Right lobe of liver (tissue), 6 donors: Measurements from ENCODE around the gene COX10. TPM values are rescaled to one million over a fixed set of nuclear protein-coding genes. Genes with fewer than 3 reads are reported as not detected.
A peak's percentile ranks its signal among the peaks of the same experiment; 100 is the strongest.

Experiments used
- ATAC-seq, 4 donors: fragments of 200-7000 bp; cut with Tn5 transposase; one replicate each; pipeline ENCODE4 v1.9.1; 2020; ENCODE audit warnings: mild to moderate bottlenecking in 4 of 4, moderate library complexity in 4 of 4
- DNase-seq, 3 donors: peaks; one replicate each; pipeline ENCODE4 v3.0.0-alpha.2; 2020
- H3K27ac ChIP-seq, 3 donors: fragments of 200-600 bp; one replicate each; pipeline ENCODE4 v1.8.0; 2022
- H3K27me3 ChIP-seq, 2 donors: fragments of 200-600 bp; one replicate each; pipeline ENCODE4 v1.8.0; 2022
- H3K36me3 ChIP-seq, 4 donors: fragments of 200-600 bp; sonication (generic) in 1 of 4; one replicate each; pipeline versions ENCODE4 v1.5.1 to v1.8.0; 2017 to 2022; ENCODE audit warnings: control low read depth in 1 of 4
- H3K4me1 ChIP-seq, 4 donors: fragments of 200-600 bp; sonication (generic) in 1 of 4; one replicate each; pipeline versions ENCODE4 v1.5.1 to v1.8.0; 2017 to 2022; ENCODE audit warnings: control low read depth in 1 of 4
- H3K4me3 ChIP-seq, 3 donors: fragments of 200-600 bp; one replicate each; pipeline ENCODE4 v1.8.0; 2022
- H3K9me3 ChIP-seq, 4 donors: fragments of 200-600 bp; sonication (generic) in 1 of 4; one replicate each; pipeline versions ENCODE4 v1.5.1 to v1.8.0; 2017 to 2022; ENCODE audit warnings: control low read depth in 1 of 4
- POLR2A ChIP-seq: fragments of 450-650 bp; IDR thresholded peaks from one replicate; pipeline ENCODE4 v1.6.1; 2017; ENCODE audit warnings: antibody characterized with exemption, mild to moderate bottlenecking
- WGBS: methylation state at CpG from one replicate; pipeline ENCODE4 v1.1.6; 2018; ENCODE audit warnings: low coverage, low lambda C conversion rate; ENCODE audit not compliant: insufficient coverage; ENCODE audit errors: missing lambda C conversion rate; 5-methylcytosine and 5-hydroxymethylcytosine counted together
- intact Hi-C, 2 donors: fragments of 100-400 bp; cut with DNase I; formaldehyde crosslinking; loops; one replicate each; pipeline versions ENCODE4 v1.11.2 to v1.14.1; 2022
- total RNA-seq, 6 experiments: library from RNA; depleted of rRNA in 2 of 6; stranded (reverse); fragments of >200 nt in 2 of 6; fragmentation: NEBNext Ultra II Directional in 3 of 6; extraction: Animal tissue kit (Norgen Biotek cat#: 25700) in 3 of 6; gene quantifications; one replicate each; pipeline versions ENCODE4 v1.1.0 to v1.2.4, GENCODE V29; 2016 to 2023
- TF ChIP-seq, protein P1 (sequence below), 4 donors: fragments of 200-600 bp in 3 of 4; fragments of 450-650 bp in 1 of 4; IDR thresholded peaks; one replicate each; pipeline versions ENCODE4 v1.5.1 to v1.8.0; 2016 to 2022; ENCODE audit warnings: antibody characterized with exemption in 4 of 4, mild to moderate bottlenecking in 2 of 4
- donor health status: DM: no; HTN: yes; CAD: no.
- donor health status: DM: no; HTN: no; CAD: no.
- donor health status: DM: no; HTN: no; CAD: no.
- donor health status: DM: no; HTN: yes; CAD: no.
- donor health status: DM: no; HTN: yes; CAD: no.

Gene COX10
- total RNA-seq, 6 experiments from 2014 or later: 6.8 to 23.0 (median 9.0) TPM

DNA sequence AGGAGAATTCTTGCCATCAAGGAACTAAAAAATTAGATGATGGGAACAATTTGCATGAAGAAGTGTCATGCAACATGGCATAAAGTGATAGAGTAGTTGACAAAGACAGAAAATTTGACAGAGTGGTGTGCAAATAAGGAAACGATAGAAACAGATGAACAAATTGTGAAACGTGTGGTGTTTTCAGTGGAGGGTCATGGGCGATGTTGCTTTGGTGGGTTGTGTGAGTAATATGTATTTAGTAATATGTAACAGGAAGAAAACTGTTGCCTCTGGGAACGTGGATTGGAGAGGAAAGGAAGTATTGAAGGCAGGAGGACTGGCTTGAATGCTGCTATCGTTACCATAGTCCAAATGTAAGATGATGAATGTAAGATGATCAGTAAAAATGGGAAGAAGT, 3.6 kb downstream of the COX10 start:
- intact Hi-C loops: no loop called here
- Histone ChIP-seq H3K9me3 (no peaks in the 10 kb centered on the region), H3K27ac (no peak overlapping the region), H3K4me1 (peaks cover 0 to 21% (median 7%) of the 10 kb centered on the region in 4 donors), H3K27me3 (no peaks in the 10 kb centered on the region), H3K36me3 (peaks cover 6 to 34% (median 9%) of the 10 kb centered on the region in 4 donors), H3K4me3 (no peak overlapping the region)
- DNase-seq (no peak), ATAC-seq (no peak)
- 71% methylated on average over 5 of the region's 5 CpGs for WGBS
- no peak for TF ChIP-seq POLR2A
- TF ChIP-seq, protein P1, sequence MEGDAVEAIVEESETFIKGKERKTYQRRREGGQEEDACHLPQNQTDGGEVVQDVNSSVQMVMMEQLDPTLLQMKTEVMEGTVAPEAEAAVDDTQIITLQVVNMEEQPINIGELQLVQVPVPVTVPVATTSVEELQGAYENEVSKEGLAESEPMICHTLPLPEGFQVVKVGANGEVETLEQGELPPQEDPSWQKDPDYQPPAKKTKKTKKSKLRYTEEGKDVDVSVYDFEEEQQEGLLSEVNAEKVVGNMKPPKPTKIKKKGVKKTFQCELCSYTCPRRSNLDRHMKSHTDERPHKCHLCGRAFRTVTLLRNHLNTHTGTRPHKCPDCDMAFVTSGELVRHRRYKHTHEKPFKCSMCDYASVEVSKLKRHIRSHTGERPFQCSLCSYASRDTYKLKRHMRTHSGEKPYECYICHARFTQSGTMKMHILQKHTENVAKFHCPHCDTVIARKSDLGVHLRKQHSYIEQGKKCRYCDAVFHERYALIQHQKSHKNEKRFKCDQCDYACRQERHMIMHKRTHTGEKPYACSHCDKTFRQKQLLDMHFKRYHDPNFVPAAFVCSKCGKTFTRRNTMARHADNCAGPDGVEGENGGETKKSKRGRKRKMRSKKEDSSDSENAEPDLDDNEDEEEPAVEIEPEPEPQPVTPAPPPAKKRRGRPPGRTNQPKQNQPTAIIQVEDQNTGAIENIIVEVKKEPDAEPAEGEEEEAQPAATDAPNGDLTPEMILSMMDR (IDR thresholded peaks at IDR 0.05): no peak

DNA sequence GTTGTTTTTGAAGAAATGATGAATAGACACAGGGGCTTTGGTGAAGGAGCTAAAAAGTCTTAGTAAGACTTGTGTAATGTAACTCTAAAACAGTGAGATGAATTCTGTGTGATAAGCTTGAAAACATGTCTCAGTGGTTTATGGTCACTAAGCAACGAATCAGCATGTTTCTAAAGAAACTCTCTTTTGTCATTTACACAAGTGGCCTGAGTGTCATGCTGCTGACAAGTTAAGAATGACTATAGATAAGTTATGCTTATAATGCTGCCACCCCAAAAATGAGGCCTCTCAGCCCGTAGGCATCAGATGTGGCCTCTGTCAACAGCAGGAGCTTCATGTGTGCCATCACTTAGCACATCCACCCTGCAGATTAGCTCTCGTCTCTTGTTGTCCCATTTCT, 8.7 kb downstream of the COX10 start:
- Histone ChIP-seq H3K36me3 (peaks cover 6 to 34% (median 10%) of the 10 kb centered on the region in 4 donors), H3K9me3 (no peaks in the 10 kb centered on the region), H3K27ac (no peak overlapping the region), H3K4me3 (no peak overlapping the region), H3K27me3 (no peaks in the 10 kb centered on the region), H3K4me1 (no peaks in the 10 kb centered on the region)
- ATAC-seq: no peak
- 73% methylated on average over 2 of the region's 3 CpGs for WGBS
- intact Hi-C loops: no loop called here
- TF ChIP-seq, protein P1 (IDR thresholded peaks at IDR 0.05): no peak
- no peak for TF ChIP-seq POLR2A
- no peak for DNase-seq

DNA sequence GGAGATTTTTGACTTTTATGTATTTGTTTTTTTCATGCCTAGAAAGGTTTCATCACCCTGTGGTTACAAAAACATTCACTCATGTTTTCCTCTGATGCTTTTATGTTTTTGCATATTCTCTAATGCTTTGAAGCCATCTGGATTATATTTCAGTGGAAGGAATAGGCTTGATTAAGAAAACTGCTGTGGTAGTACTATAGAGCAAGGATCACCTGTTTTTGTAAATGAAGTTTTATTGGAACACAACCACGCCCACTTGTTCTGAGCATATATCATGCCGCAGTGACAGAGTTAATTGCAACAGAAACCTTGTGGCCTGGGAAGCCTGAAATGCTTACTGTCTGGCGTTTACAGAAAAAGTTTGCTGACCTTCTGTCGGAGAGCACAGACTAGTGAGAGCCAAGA, 11.5 kb downstream of the COX10 start:
- intact Hi-C loops: no loop called here
- no peak for TF ChIP-seq POLR2A
- TF ChIP-seq, protein P1 (IDR thresholded peaks at IDR 0.05): no peak
- Histone ChIP-seq H3K36me3 (peaks cover 6 to 18% (median 10%) of the 10 kb centered on the region in 4 donors), H3K27me3 (no peaks in the 10 kb centered on the region), H3K9me3 (no peaks in the 10 kb centered on the region), H3K4me3 (no peak overlapping the region), H3K27ac (no peak overlapping the region), H3K4me1 (no peaks in the 10 kb centered on the region)
- no peak for ATAC-seq
- 64% methylated on average over 4 of the region's 4 CpGs for WGBS
- no peak for DNase-seq

DNA sequence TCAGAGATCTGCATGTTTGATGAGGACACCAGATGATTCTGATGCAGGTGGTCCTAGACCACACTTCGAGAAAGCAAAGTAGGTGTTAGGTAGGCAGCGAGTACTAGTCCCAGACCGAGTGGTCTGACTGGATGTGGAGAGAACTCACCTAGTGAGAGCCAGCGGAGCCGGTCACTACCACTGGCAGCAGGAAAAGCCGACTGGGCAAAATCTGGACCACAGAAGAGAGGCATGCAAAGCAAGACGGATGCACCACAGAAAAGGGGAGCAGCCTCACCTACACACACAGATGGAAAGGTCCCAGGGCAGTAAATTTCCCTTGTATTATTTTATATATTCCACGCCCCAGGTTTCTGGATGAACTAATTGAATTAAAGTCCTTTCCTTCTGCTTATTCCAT, 13.5 kb downstream of the COX10 start:
- no peak for DNase-seq
- intact Hi-C loops: no loop called here
- H3K27me3 ChIP-seq: no peaks in the 10 kb centered on the region
- H3K4me3 ChIP-seq: no peak overlapping the region
- no peak overlapping the region for H3K27ac ChIP-seq
- ATAC-seq: peak in 1 of 4 donors; percentile 24
- peaks cover 0 to 2% (median 0%) of the 10 kb centered on the region in 4 donors for H3K36me3 ChIP-seq
- no peak for TF ChIP-seq POLR2A
- TF ChIP-seq, protein P1 (IDR thresholded peaks at IDR 0.05): no peak
- peaks cover 0 to 7% (median 0%) of the 10 kb centered on the region in 4 donors for H3K4me1 ChIP-seq
- H3K9me3 ChIP-seq: no peaks in the 10 kb centered on the region
- 92% methylated on average over 7 of the region's 8 CpGs for WGBS

DNA sequence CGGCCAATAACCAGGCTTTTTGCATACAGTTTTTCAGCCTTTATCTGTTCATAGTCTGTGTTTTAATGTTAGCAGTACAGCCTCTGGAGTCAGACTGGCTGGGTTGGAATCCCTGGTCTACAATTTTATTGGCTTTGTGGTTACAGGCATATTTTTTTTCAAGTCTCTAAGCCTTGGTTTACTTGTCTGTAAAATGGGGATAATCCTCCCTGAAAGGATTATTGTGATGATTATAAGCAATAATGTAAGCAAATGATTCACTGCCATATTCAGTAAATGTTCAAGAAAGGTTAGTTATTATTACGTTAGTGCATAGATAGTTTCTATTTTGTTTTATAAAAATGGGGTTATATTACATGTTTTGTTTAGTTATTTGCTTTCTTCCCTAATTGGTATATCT, 15.7 kb downstream of the COX10 start:
- intact Hi-C loops: no loop called here
- Histone ChIP-seq H3K27me3 (no peaks in the 10 kb centered on the region), H3K9me3 (no peaks in the 10 kb centered on the region), H3K27ac (no peak overlapping the region), H3K4me1 (peaks cover 0 to 7% (median 0%) of the 10 kb centered on the region in 4 donors), H3K36me3 (no peaks in the 10 kb centered on the region), H3K4me3 (no peak overlapping the region)
- 100% methylated on average over 1 of the region's 2 CpGs for WGBS
- ATAC-seq (no peak), DNase-seq (no peak)
- TF ChIP-seq POLR2A: no peak
- TF ChIP-seq, protein P1 (IDR thresholded peaks at IDR 0.05): no peak
